ENCODE data around the gene GPR137. TPM values are rescaled to one million over a fixed set of nuclear protein-coding genes. Genes with fewer than 3 reads are reported as not detected.

Gene GPR137
- total and polyA plus RNA-seq, 9 of the 15 experiments (the other 6 are each of a cell fraction or from before 2014, with no cell fraction given): 0.32 to 26.7 (median 10.7) TPM

DNA sequence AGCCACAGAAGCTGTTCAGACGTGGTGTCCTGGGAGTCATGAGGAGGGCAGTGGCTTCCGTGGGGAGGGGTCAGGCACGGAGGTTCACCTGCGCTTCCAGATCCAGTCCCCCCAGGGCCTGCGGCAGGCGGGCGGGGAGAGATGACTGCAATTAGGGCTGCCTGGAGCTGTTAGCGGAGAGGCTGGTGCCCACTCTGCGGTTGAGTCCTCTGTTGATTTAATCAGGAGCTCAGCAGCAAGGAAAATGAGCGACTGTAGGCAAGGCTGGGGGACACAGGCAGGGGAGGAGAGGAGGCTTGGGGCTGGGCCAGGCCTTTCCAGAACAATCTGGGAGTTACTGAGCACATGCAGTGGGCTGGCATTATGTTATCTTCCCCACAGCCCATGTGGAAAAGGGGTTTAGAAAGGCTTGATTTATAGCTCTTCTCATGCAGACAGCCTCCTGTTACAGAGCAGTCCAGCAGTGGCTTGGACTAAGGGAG lies 21.2 kb upstream of the GPR137 start (continued):
- TF ChIP-seq SUPT5H (IDR thresholded peaks at IDR 0.05) (no peak), SRSF1 (IDR thresholded peaks at IDR 0.05; ENCODE audit: low read depth, low read length) (no peak), PHB2 (IDR thresholded peaks at IDR 0.05; ENCODE audit: low read depth) (no peak), RBM17 (IDR thresholded peaks at IDR 0.05; ENCODE audit: borderline replicate concordance, low read depth, low read length) (no peak), RBM14 (IDR thresholded peaks at IDR 0.05; ENCODE audit: borderline replicate concordance, insufficient read depth, low read depth, low read length) (no peak), SRSF7 (optimal IDR thresholded peaks at IDR 0.05; ENCODE audit: low read depth, low read length) (no peak), ZNF311 (CRISPR knock-in tag; IDR thresholded peaks at IDR 0.05) (no peak), SRF (CRISPR knock-in tag; IDR thresholded peaks at IDR 0.05) (no peak), RCOR1 (IDR thresholded peaks at IDR 0.05; ENCODE audit: borderline replicate concordance in 1 of 2, low read depth in 2 of 2, low read length in 2 of 2) (no peak), GABPA (tag; conservative IDR thresholded peaks at IDR 0.05; ENCODE audit: low read depth) (no peak), ZNF707 (CRISPR knock-in tag; conservative IDR thresholded peaks at IDR 0.05) (no peak), HLTF (IDR thresholded peaks at IDR 0.05) (no peak), MCM3 (IDR thresholded peaks at IDR 0.05) (no peak), ZKSCAN1 (IDR thresholded peaks at IDR 0.05; ENCODE audit: low read depth, low read length) (no peak), POLR3A (IDR thresholded peaks at IDR 0.05; ENCODE audit: borderline replicate concordance, extremely low read depth, insufficient read depth, insufficient read length) (no peak), EP300 (IDR thresholded peaks at IDR 0.05; ENCODE audit: low read length) (no peak), CHD2 (IDR thresholded peaks at IDR 0.05; ENCODE audit: low read depth, low read length) (no peak), YY1 (IDR thresholded peaks at IDR 0.05; ENCODE audit: borderline replicate concordance in 1 of 3, control insufficient read depth in 1 of 3, extremely low read depth in 1 of 3, insufficient read depth in 3 of 3, insufficient read length in 1 of 3, insufficient replicate concordance in 2 of 3, low read depth in 1 of 3, low read length in 2 of 3) (no peak), MEIS2 (IDR thresholded peaks at IDR 0.05; ENCODE audit: partially characterized antibody) (peak; percentile 83)
- TF ChIP-seq, protein P1, sequence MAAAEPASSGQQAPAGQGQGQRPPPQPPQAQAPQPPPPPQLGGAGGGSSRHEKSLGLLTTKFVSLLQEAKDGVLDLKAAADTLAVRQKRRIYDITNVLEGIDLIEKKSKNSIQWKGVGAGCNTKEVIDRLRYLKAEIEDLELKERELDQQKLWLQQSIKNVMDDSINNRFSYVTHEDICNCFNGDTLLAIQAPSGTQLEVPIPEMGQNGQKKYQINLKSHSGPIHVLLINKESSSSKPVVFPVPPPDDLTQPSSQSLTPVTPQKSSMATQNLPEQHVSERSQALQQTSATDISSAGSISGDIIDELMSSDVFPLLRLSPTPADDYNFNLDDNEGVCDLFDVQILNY (CRISPR knock-in tag; IDR thresholded peaks at IDR 0.05): no peak
- TF ChIP-seq, protein P2, sequence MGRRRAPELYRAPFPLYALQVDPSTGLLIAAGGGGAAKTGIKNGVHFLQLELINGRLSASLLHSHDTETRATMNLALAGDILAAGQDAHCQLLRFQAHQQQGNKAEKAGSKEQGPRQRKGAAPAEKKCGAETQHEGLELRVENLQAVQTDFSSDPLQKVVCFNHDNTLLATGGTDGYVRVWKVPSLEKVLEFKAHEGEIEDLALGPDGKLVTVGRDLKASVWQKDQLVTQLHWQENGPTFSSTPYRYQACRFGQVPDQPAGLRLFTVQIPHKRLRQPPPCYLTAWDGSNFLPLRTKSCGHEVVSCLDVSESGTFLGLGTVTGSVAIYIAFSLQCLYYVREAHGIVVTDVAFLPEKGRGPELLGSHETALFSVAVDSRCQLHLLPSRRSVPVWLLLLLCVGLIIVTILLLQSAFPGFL (CRISPR knock-in tag; IDR thresholded peaks at IDR 0.05): no peak
- TF ChIP-seq, protein P3, sequence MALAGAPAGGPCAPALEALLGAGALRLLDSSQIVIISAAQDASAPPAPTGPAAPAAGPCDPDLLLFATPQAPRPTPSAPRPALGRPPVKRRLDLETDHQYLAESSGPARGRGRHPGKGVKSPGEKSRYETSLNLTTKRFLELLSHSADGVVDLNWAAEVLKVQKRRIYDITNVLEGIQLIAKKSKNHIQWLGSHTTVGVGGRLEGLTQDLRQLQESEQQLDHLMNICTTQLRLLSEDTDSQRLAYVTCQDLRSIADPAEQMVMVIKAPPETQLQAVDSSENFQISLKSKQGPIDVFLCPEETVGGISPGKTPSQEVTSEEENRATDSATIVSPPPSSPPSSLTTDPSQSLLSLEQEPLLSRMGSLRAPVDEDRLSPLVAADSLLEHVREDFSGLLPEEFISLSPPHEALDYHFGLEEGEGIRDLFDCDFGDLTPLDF (CRISPR knock-in tag; IDR thresholded peaks at IDR 0.05): no peak
- TF ChIP-seq, protein P4, sequence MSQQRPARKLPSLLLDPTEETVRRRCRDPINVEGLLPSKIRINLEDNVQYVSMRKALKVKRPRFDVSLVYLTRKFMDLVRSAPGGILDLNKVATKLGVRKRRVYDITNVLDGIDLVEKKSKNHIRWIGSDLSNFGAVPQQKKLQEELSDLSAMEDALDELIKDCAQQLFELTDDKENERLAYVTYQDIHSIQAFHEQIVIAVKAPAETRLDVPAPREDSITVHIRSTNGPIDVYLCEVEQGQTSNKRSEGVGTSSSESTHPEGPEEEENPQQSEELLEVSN (IDR thresholded peaks at IDR 0.05; ENCODE audit: borderline replicate concordance in 1 of 2, extremely low read depth in 1 of 2, insufficient read depth in 1 of 2, insufficient read length in 1 of 2, low read depth in 1 of 2, low read length in 1 of 2, poor library complexity in 1 of 2, severe bottlenecking in 1 of 2): no peak
